WERI-Rb-1 (cell line): Measurements from ENCODE around the gene SLC66A2.
"Not testable (repeated sequence)": the region's sequence is repeated elsewhere in the genome, so short reads cannot be mapped to it uniquely, and the experiment has no call there.

Experiments
- DNase-seq: peaks from one replicate; pipeline ENCODE4 v3.0.0-alpha.2; 2020
- H3K27ac ChIP-seq: fragments of 250-450 bp; sonication (Bioruptor Pico); 2 replicates; pipeline ENCODE4 v1.5.1; 2020; ENCODE audit warnings: mild to moderate bottlenecking, moderate library complexity
- H3K27me3 ChIP-seq: fragments of 250-450 bp; sonication (Bioruptor Pico); 2 replicates; pipeline ENCODE4 v1.5.1; 2021; ENCODE audit warnings: mild to moderate bottlenecking, low read depth, moderate library complexity; ENCODE audit not compliant: insufficient read depth, severe bottlenecking
- H3K36me3 ChIP-seq: fragments of 250-450 bp; sonication (Bioruptor Pico); 2 replicates; pipeline ENCODE4 v1.5.1; 2020; ENCODE audit warnings: mild to moderate bottlenecking, moderate library complexity
- H3K4me3 ChIP-seq: 2 replicates; pipeline ENCODE4 v1.5.1; 2011; ENCODE audit warnings: low read depth, mild to moderate bottlenecking, control low read depth, low read length
- H3K9me3 ChIP-seq: fragments of 250-450 bp; sonication (Bioruptor Pico); 2 replicates; pipeline ENCODE4 v1.5.1; 2021; ENCODE audit warnings: mild to moderate bottlenecking, moderate library complexity; ENCODE audit not compliant: severe bottlenecking
- CTCF ChIP-seq: IDR thresholded peaks from 2 replicates; pipeline ENCODE4 v1.5.1; 2011; ENCODE audit warnings: low read depth, mild to moderate bottlenecking, control low read depth, inconsistent platforms, low read length

The SLC66A2 gene

GRCh38 chr18:79951545-79952455 is at the start of gene SLC66A2:
TSS of gene SLC66A2 (minus strand) at chr18:79951653. CDS start at chr18:79950926, 727 bp downstream.
- H3K4me3 ChIP-seq: peak within 1 kb of the TSS; percentile 81
- H3K27me3 ChIP-seq: no peaks in the 10 kb centered on the region
- DNase-seq: peak; percentile 96
- H3K36me3 ChIP-seq: peaks cover 44% of the 10 kb centered on the region
- peak within 1 kb of the TSS; percentile 90 for H3K27ac ChIP-seq
- TF ChIP-seq CTCF: peak; percentile 10; the same call in 1 of the 2 replicates
- H3K9me3 ChIP-seq: no peaks in the 10 kb centered on the region

- H3K9me3 ChIP-seq: peaks cover 21% of the 10 kb centered on the region
- no peak overlapping the region for H3K4me3 ChIP-seq
- TF ChIP-seq CTCF: no peak
- H3K27me3 ChIP-seq: no peaks in the 10 kb centered on the region
- no peak for DNase-seq
- no peak overlapping the region for H3K27ac ChIP-seq
- H3K36me3 ChIP-seq: no peaks in the 10 kb centered on the region
These were observed 49.4 kb upstream of the SLC66A2 start for GRCh38 chr18:80000877-80001276.

- not testable (repeated sequence) for H3K27ac ChIP-seq, DNase-seq, H3K36me3 ChIP-seq, H3K4me3 ChIP-seq, H3K27me3 ChIP-seq
- H3K9me3 ChIP-seq: peaks cover 23% of the 10 kb centered on the region
These were observed 48.2 kb upstream of the SLC66A2 start for GRCh38 chr18:79999701-80000100.

GRCh38 chr18:79991494-79991893 is 40.0 kb upstream of the SLC66A2 start:
- no peak for DNase-seq
- no peaks in the 10 kb centered on the region for H3K27me3 ChIP-seq
- no peak overlapping the region for H3K4me3 ChIP-seq
- TF ChIP-seq CTCF: no peak
- H3K9me3 ChIP-seq: peaks cover 6% of the 10 kb centered on the region
- peaks cover 9% of the 10 kb centered on the region for H3K36me3 ChIP-seq
- H3K27ac ChIP-seq: no peak overlapping the region

GRCh38 chr18:79989195-79989497 is 37.7 kb upstream of the SLC66A2 start:
- Histone ChIP-seq H3K9me3 (peaks cover 2% of the 10 kb centered on the region), H3K4me3 (peak overlapping the region; percentile 92), H3K27me3 (no peaks in the 10 kb centered on the region), H3K27ac (peak overlapping the region; percentile 92), H3K36me3 (peaks cover 33% of the 10 kb centered on the region)
- no peak for TF ChIP-seq CTCF
- DNase-seq: peak; percentile 49

- H3K27ac ChIP-seq: peak within 1 kb of the TSS; percentile 92
- DNase-seq: peak; percentile 90
These were observed 37.2 kb upstream of the SLC66A2 start, which contains the start of gene TXNL4A for GRCh38 chr18:79988451-79989194. TSS of gene TXNL4A (minus strand) at chr18:79988563. CDS start at chr18:79988392, 171 bp downstream.

More at GRCh38 chr18:79988451-79989194, 37.2 kb upstream of the SLC66A2 start, which contains the start of gene TXNL4A:
- H3K27me3 ChIP-seq: no peaks in the 10 kb centered on the region
- 0 out of 2 replicates have a peak, but pooled peaks have one; percentile 0 for TF ChIP-seq CTCF
- peak within 1 kb of the TSS; percentile 92 for H3K4me3 ChIP-seq
- peaks cover 38% of the 10 kb centered on the region for H3K36me3 ChIP-seq
- no peaks in the 10 kb centered on the region for H3K9me3 ChIP-seq
